HG03432 (cell line): ENCODE results near the gene ZFAND3.
A peak's percentile ranks its signal among the peaks of the same experiment; 100 is the strongest.
"Not testable (repeated sequence)": the region's sequence is repeated elsewhere in the genome, so short reads cannot be mapped to it uniquely, and the experiment has no call there.

Experiments
- ATAC-seq: cut with Tn5 transposase; IDR thresholded peaks from one replicate; pipeline ENCODE4 v1.9.1; 2021; ENCODE audit warnings: mild to moderate bottlenecking, moderate library complexity; ENCODE audit not compliant: unreplicated experiment

Gene ZFAND3

DNA sequence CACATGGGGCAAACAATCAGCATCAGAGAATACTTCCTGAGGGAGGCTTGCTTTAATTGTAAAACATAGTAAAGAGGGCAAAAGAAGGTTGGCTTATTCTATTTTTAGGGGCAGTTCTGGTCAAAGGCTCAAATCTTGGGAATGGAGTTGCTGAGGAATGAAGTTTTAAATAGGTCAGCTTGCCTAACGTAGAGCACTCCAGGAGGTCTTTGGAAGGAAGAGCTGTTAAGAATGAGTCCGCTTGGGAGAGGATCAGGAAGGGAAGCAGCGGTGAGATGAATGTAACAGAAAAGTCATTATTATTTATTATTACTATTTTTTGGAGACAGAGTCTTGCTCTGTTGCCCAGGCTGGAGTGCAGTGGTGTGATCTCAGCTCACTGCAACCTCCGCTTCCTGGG lies 108.7 kb downstream of the ZFAND3 start:
- ATAC-seq, result no peak

GRCh38 chr6:37930288-37930971 lies 110.9 kb downstream of the ZFAND3 start:
- no peak for ATAC-seq

DNA sequence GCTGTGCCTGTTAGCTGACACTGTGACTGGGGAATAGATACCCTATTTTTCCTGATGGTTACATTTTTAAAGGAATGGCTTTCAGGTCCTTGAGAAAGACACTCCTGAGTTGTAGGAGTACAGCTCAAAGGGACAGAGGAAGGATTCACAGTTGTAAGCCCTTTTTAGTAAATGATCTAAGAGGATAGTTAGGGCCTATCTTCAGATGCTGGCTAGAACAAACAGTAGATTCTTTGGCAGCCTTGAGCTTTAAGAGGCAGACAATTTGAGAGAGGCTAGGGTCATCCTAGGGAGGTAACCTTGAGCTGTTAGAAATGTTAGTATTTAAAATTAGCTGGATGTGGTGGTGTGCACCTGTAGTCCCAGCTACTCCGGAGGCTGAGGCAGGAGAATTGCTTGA lies 111.5 kb downstream of the ZFAND3 start:
- no peak for ATAC-seq

GRCh38 chr6:37934276-37934675 lies 114.7 kb downstream of the ZFAND3 start:
- ATAC-seq, result no peak

- no peak for ATAC-seq
Measured at GRCh38 chr6:37936150-37936549, 116.6 kb downstream of the ZFAND3 start.

DNA sequence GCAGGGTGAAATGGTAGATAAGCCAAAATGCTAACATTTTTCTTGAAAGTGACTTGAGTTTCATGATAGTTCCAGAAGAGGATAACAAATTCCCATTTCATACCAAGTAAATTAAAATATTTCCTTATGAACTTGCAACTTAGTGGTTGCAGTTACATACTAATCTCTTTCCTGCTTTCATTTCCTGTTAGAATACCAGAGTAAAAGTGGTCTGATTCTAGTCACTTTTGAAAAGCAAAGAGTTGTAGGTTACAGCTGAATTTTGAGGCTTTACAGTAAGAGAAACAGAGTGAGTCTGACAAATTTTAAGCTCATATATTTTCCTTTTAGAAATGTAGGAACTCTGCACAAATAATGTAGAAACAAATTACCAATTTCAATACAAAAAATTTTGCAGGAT lies 117.4 kb downstream of the ZFAND3 start:
- ATAC-seq, result no peak

DNA sequence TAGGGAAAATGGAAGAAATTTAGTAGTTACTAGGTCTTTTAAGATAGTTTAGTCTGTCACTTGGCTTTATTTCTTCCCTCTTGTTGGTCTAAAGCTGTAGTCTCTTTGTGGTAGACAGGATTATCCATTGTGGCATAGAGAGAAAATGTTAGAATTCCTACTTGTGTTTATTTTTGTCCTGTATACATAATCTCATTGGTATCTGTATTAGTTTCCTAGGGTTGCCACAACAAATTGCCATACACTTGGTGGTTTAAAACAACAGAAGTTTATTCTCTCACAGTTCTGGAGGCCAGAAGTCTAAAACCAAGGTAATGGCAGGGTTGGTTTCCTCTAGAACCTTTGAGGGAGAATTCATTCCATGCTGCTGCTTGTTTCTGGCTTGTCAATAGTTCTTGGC lies 119.4 kb downstream of the ZFAND3 start:
- ATAC-seq, result no peak

DNA sequence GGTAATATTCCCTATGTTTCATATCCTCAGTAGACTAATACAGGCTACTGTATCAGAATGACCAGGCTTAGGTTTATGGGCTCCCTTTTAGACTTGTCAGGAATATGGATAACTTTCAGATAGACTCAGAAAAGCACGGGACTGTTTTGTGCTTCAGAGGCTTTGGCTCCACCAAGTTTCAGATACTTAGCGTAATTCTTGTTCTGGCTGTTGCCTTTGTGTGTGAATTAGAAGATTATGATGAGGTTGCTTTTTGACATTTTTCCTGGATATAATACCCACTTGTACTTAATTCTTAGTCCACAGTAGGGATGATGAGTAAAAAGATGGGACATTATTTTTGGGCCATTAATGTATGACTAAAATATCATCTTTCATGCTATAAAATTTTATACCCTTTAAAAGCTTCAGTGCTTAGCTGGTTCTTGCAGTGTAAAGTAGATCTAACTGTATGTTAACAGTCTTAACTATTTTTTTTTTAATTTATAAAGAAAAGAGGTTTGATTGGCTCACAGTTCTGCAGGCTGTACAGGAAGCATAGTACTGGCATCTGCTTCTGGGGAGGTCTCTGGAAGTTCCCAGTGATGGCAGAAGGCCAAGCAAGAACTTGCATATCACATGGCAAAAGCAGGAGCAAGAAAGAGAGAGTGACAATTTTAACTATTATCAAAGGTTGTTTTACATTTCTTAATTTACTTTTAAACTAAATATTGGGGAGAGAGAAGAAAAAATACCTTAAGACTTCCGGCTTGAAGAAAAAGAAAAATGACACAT lies 120.7 kb downstream of the ZFAND3 start:
- no peak for ATAC-seq

GRCh38 chr6:37941871-37942270 lies 122.3 kb downstream of the ZFAND3 start:
- ATAC-seq, result no peak

GRCh38 chr6:37942606-37943376 lies 123.3 kb downstream of the ZFAND3 start:
- no peak for ATAC-seq

DNA sequence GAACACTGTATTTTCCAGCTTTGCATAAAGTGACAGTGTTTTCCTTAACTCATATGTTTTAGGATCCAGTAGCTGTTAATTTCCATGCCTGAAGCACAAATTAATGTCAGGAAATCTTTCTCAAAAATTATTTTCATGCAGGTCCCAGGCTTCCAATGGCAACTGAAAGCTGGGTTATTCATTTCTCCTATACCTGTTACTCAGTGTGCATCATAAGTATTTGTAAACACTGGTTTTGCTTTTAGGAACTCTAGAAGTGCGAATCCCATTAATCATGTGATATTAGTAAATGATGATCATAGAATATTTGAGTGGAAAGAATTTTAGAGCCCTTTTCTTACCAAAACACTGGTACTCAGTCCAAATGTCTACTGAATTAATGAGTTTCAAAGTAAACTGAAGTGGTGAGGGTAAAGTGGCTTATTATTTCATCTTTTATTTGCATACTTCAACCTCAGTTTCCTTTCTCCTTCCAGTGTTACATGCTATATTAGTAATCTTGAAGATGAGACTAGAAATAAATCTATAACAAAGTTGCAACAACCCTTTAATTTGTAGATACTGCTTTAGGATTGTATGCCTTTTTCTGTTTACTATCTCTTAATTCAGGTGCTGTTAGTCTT lies 124.0 kb downstream of the ZFAND3 start:
- no peak for ATAC-seq

DNA sequence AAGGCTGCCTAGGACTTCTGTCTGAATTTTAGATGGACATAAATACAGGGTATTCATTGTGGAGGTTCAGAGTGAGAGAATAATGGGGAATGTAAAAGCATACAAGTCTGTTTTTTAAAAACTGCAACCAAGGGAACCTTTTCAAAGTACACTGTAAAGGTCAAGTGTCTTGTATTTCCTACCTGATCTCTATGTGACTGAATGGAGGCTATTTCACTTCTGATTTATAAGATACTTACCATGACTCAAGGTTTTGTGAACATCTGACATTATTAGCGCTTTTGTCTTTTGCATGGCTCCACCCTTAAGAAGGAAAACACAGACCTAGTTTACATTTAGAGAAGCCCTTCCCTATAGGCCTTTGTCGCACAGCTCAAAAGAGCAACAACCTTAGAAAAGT lies 126.5 kb downstream of the ZFAND3 start:
- ATAC-seq, result no peak

DNA sequence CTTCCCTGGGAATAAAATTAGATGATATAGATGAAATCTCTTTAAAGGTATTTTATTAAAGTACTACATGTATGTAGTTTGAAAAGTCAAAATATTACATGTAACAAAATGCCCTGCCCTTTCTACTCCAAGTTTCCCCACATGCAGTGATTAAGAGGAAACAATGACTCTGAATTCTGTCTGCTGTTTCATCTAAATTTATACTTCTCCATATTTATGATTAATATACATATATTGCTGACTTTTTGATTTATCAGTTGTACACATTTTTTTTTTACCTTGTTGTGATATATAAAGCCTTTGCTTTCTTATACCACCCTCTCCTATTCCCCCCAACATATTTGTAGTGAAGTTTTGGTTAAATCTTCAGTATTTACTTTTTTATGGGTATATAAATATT lies 127.9 kb downstream of the ZFAND3 start:
- ATAC-seq, result no peak

GRCh38 chr6:37948584-37948983 lies 129.1 kb downstream of the ZFAND3 start:
- ATAC-seq, result not testable (repeated sequence)

DNA sequence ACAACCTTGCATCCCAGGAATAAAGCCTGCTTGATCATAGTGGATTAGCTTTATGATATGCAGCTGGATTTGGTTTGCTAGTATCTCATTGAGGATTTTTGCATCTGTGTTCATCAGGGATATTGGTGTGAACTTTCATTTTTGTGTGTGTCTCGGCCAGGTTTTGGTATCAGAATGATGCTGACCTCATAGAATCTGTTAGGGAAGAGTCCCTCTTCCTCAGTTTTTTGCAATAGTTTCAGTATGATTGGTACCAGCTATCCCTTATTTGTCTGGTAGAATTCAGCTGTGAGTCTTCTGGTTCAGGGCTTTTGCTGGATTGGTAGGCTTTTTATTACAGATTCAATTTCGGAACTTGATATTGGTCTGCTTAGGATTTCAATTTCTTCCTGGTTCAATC lies 132.5 kb downstream of the ZFAND3 start:
- peak; percentile 52 for ATAC-seq

DNA sequence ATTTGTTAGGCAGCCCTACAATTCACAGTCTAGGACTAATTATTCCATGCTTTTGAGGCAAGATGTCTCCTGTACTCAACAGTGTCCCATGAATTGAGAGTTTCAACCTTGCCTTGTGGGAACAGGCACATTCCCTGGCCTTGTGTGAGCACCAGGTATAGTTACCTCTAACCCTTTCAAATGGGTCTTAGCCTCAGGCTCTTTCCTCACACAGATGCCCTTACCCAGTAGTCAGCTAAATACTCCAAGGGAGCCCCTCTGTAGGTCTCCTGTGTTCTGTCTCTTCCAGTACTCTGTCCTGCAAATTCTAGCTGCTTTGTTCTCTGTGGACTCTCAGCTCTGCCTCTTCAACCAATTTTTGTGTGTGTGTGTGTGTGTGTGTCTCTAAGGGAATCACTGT lies 135.3 kb downstream of the ZFAND3 start:
- no peak for ATAC-seq

DNA sequence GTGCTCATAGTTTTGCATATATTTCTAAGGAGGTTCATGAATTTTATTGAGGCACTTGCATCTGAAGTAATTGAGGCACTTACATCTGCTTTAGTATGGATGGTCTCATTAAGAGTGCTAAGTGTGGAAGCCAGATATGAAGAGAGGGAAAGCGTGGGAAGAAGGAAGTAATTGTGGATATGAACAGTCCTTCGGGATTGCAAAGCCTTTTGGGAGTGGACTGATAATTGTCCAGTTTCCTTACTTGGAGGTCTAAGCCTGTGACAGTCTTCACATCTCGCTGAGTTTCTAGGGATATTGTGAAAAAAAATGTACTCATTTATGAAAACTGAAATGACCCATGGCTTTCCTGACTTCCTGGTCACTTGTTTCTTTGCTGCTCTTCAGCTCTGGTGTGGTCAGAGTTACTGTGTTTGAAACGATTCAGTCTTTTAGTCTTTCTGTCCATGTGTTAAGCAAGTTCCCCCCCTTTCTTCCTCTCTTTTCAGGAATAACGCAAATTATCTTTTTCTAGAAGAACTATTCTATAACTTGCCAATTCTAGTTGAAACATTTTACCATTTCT lies 137.3 kb downstream of the ZFAND3 start:
- ATAC-seq, result no peak

DNA sequence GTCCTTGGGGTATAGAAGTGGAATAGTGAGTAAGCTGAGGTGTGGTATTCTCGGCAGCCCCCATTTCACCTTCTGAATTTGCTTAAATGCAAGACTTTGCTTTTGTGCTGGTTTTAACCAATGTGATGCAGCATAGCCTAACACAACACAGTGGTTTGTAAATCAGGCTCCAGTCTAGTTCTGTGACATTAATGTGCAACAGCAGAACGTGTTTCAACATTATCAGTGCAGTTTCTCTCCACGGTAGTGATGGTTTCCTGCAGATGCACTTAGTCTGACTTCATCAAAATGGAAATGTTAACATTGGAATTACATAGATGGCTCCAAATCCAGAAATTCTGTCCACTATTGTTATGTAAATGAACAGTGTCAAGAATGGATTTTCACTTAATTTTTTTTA lies 139.5 kb downstream of the ZFAND3 start:
- ATAC-seq, result no peak

DNA sequence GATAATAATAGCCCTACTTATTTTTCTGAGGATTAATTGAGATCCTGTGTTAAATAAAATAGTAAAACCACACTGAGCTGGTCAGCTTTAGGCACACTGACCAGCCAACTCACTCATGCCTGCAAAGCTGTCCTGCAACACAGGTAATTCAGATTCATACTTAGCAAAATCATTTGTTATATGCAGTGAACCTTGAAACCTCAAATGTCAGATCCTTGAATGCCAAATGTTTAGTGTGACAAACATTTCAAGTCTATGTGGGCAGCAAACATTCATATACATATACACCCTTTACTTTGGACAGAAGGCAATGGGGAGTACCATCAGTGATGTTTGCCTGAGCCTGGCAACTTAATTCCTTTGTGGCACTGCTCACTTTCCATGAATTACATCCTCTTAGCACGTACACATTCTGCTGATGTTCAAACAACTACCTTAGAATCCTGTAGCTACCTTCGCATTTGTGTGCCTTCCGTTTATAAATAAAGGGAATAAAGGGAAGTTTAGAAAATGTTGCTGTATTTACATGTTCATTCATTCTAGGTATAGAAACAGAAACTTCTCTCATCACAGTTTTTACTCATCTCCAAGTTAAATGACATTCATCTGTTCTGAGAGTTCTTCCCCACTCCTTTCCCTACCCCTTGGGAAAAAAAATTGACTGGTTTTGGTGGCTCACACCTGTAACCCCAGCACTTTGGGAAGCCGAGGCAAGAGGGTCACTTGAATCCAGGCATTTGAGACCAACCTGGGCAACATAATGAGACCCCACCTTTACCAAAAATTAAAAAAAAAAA lies 140.8 kb downstream of the ZFAND3 start:
- no peak for ATAC-seq

DNA sequence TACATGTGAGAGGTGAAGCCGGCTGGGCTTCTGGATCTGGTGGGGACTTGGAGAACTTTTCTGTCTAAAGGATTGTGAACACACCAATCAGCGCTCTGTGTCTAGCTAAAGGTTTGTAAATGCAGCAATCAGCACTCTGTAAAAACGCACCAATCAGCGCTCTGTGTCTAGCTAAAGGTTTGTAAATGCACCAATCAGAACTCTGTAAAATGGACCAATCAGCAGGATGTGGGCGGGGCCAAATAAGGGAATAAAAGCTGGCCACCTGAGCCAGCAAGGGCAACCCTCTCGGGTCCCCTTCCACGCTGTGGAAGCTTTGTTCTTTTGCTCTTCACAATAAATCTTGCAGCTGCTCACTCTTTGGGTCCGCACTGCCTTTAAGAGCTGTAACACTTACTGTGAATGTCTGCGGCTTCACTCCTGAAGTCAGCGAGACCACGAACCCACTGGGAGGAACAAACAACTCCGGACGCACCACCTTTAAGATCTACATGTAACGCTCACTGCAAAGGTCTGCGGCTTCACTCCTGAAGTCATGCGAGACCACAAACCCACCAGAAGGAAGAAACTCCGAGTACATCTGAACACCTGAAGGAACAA lies 143.1 kb downstream of the ZFAND3 start:
- ATAC-seq, result not testable (repeated sequence)
